IPS-20b (cell line): ENCODE results near the gene NRF1.
A peak's percentile ranks its signal among the peaks of the same experiment; 100 is the strongest.
"Not testable (repeated sequence)": the region's sequence is repeated elsewhere in the genome, so short reads cannot be mapped to it uniquely, and the experiment has no call there.

Experiments used
- H3K27ac ChIP-seq: one replicate; pipeline ENCODE4 v1.5.1; 2013; ENCODE audit warnings: low read length
- H3K27me3 ChIP-seq: 2 replicates; pipeline ENCODE4 v1.6.1; 2013; ENCODE audit warnings: mild to moderate bottlenecking, low read length, inconsistent platforms; ENCODE audit not compliant: insufficient read depth
- H3K36me3 ChIP-seq: 2 replicates; pipeline ENCODE4 v1.6.1; 2013; ENCODE audit warnings: low read depth, mild to moderate bottlenecking, inconsistent platforms, low read length, moderate library complexity; ENCODE audit not compliant: insufficient read depth
- H3K4me1 ChIP-seq: 2 replicates; pipeline ENCODE4 v1.6.1; 2013; ENCODE audit warnings: mild to moderate bottlenecking, control low read depth, inconsistent platforms, low read length, moderate library complexity; ENCODE audit not compliant: insufficient read depth
- H3K4me3 ChIP-seq: 2 replicates; pipeline ENCODE4 v1.5.1; 2013; ENCODE audit warnings: mild to moderate bottlenecking, low read length, inconsistent platforms
- H3K9ac ChIP-seq: 2 replicates; pipeline ENCODE4 v1.6.1; 2013; ENCODE audit warnings: low read depth, mild to moderate bottlenecking, inconsistent platforms, low read length, moderate library complexity
- H3K9me3 ChIP-seq: 2 replicates; pipeline ENCODE4 v1.6.1; 2013; ENCODE audit warnings: mild to moderate bottlenecking, low read depth, low read length, inconsistent platforms; ENCODE audit not compliant: insufficient read depth

The NRF1 gene

DNA sequence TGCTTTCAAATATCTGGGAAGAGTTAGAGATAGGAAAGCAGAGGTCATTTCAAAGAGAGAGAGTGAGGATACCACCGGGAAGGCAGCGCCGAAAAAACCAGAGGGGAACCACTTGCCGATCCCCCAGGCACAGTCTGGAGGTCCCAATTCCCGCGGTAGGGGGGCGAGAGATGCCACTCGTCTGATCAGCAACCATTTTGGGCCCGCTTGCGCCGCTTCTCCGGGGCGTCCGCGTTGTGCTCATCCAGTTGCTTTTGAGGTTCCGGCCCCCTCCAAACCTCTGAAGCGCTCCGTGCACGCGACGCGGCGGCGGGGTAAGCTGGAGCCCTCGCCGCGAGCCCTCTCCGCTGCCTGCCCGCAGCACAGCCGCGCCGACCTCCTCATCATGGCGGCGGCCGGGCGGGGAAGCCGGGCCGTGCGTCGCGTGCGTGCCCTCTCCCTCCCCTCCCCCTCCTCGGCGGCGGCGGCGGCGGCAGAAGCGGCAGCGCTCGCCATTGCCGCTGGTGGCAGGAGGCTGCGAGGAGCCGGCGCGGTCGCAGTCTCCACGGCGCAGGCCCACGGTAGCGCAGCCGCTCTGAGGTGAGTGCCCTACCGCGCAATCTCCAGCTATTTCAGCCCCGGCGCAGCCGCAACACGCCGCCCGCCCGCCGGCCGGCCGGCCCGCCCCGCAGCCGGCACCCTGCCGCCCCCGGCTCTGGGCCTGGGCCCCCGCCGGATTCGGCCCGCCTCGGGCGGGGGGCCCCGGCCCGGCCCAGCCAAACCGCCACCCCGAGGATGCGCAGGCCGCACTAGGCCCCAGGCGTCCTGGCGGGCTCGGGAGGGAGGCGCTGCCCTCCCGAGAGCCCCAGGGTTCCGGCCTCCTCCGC, at the start of gene NRF1:
NRF1 (plus strand) TSS at position 475 of the 866 bp plus-strand sequence. CDS start 45,632 bp downstream, outside the sequence.
- H3K27ac ChIP-seq, result peak within 1 kb of the TSS; percentile 91
- H3K4me3 ChIP-seq, result peak within 1 kb of the TSS; percentile 95
- H3K27me3 ChIP-seq, result no peaks in the 10 kb centered on the region
- peak within 1 kb of the TSS; percentile 90 for H3K9ac ChIP-seq
- H3K4me1 ChIP-seq, result peaks cover 12% of the 10 kb centered on the region; the same call in 1 of the 2 replicates
- no peaks in the 10 kb centered on the region for H3K9me3 ChIP-seq
- H3K36me3 ChIP-seq, result peaks cover 21% of the 10 kb centered on the region

DNA sequence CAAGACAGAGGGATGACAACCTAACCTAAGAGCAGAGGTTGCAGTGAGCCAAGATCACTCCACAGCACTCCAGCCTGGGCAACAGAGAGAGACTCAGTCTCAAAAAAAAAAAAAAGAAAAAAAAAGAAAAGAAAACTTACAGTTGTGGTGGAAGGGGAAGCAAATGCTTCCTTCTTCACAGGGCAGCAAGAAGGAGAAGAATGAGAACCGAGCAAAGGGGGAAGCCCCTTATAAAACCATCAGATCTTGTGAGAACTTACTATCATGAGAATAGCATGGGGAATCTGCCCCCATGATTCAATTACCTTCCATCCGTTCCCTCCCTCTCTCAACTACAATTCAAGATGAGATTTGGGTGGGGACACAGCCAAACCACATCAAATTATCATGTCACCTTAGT, 45.2 kb upstream of the NRF1 start:
- H3K9me3 ChIP-seq, H3K27me3 ChIP-seq, H3K4me3 ChIP-seq, H3K4me1 ChIP-seq, H3K27ac ChIP-seq, H3K36me3 ChIP-seq, H3K9ac ChIP-seq: not testable (repeated sequence)

- no peak overlapping the region for H3K4me3 ChIP-seq
- no peaks in the 10 kb centered on the region for H3K27me3 ChIP-seq
- no peak overlapping the region for H3K9ac ChIP-seq
- H3K36me3 ChIP-seq, result no peaks in the 10 kb centered on the region
- no peak overlapping the region for H3K27ac ChIP-seq
- H3K4me1 ChIP-seq, result no peaks in the 10 kb centered on the region
- H3K9me3 ChIP-seq, result no peaks in the 10 kb centered on the region
Measured at GRCh38 chr7:129567377-129567776, 44.1 kb upstream of the NRF1 start.

DNA sequence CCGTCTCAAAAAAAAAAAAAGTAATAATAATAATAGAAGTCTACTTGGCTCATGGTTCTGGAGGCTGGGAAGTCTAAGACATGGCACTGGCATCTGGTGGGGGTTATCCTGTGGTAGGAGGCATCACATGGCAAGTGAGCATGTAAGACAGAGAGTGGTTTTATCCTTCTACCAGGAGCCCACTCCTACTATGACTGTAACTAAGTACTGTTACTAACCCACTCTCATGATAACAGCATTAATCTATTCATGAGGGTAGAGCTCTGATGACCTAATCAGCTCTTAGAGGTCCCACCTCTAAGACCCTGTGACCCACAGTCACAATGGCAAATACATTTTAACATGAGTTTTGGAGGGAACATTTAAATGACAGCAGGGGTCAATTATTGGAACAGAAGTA, 43.3 kb upstream of the NRF1 start:
- Histone ChIP-seq H3K9ac (no peak overlapping the region), H3K4me1 (no peaks in the 10 kb centered on the region), H3K9me3 (no peaks in the 10 kb centered on the region), H3K4me3 (no peak overlapping the region), H3K27ac (no peak overlapping the region), H3K36me3 (no peaks in the 10 kb centered on the region), H3K27me3 (no peaks in the 10 kb centered on the region)

DNA sequence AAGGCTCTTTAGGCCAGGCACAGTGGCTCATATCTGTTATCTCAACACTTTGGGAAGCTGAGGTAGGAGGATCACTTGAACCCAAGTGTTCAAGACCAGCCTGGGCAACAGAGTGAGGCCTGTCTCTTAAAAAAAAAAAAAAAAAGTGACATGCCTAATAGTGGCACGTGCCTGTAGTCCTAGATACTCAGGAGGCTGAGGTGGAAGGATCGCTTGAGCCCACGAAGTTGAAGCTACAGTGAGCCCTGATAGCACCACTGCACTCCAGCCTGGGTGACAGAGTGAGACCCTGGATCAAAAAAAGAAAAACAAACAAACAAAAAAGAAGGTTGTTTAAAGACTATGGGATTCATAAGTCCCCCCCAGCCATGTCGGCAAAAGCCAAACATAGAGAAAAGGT, 42.2 kb upstream of the NRF1 start:
- Histone ChIP-seq H3K4me3 (no peak overlapping the region), H3K9ac (no peak overlapping the region), H3K36me3 (no peaks in the 10 kb centered on the region), H3K9me3 (no peaks in the 10 kb centered on the region), H3K27ac (no peak overlapping the region), H3K4me1 (no peaks in the 10 kb centered on the region), H3K27me3 (no peaks in the 10 kb centered on the region)

- no peak overlapping the region for H3K4me3 ChIP-seq
- H3K9ac ChIP-seq, result no peak overlapping the region
Measured at GRCh38 chr7:129569811-129570215, 41.7 kb upstream of the NRF1 start.

GRCh38 chr7:129571201-129571600, 40.3 kb upstream of the NRF1 start:
- Histone ChIP-seq H3K27ac (no peak overlapping the region), H3K9ac (no peak overlapping the region), H3K4me3 (no peak overlapping the region), H3K9me3 (no peaks in the 10 kb centered on the region), H3K36me3 (no peaks in the 10 kb centered on the region), H3K27me3 (no peaks in the 10 kb centered on the region), H3K4me1 (no peaks in the 10 kb centered on the region)

More at GRCh38 chr7:129569811-129570215, 41.7 kb upstream of the NRF1 start:
- no peaks in the 10 kb centered on the region for H3K9me3 ChIP-seq
- no peaks in the 10 kb centered on the region for H3K4me1 ChIP-seq
- H3K36me3 ChIP-seq, result no peaks in the 10 kb centered on the region
- H3K27me3 ChIP-seq, result no peaks in the 10 kb centered on the region
- H3K27ac ChIP-seq, result no peak overlapping the region

GRCh38 chr7:129572205-129572604, 39.3 kb upstream of the NRF1 start:
- Histone ChIP-seq H3K27ac (no peak overlapping the region), H3K4me1 (no peaks in the 10 kb centered on the region), H3K36me3 (no peaks in the 10 kb centered on the region), H3K9ac (no peak overlapping the region), H3K4me3 (no peak overlapping the region), H3K9me3 (no peaks in the 10 kb centered on the region), H3K27me3 (no peaks in the 10 kb centered on the region)

DNA sequence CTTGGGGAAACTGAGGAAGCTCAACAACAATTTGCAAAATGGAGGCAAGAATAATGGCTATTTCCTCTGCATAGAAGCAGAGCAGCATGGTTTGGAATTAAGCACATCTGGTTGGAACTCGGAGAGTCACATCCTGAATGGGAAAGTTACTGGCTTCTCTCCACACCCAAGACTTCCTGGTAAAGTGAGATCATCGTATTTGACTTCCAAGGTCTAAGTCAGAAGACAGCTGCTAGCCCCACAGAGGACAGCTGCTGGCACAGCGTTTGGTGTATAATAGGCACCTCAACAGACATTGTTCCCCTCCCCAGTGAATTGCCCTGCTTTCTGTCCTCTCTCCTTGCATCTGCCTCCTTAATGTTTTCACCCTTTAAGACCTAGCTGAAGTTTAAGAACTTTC, 37.0 kb upstream of the NRF1 start:
- H3K27ac ChIP-seq, result no peak overlapping the region
- no peaks in the 10 kb centered on the region for H3K4me1 ChIP-seq
- H3K36me3 ChIP-seq, result no peaks in the 10 kb centered on the region
- no peak overlapping the region for H3K4me3 ChIP-seq
- H3K27me3 ChIP-seq, result no peaks in the 10 kb centered on the region
- peaks cover 7% of the 10 kb centered on the region for H3K9me3 ChIP-seq
- H3K9ac ChIP-seq, result no peak overlapping the region

GRCh38 chr7:129575699-129576098, 35.8 kb upstream of the NRF1 start:
- Histone ChIP-seq H3K4me3 (no peak overlapping the region), H3K9me3 (peaks cover 7% of the 10 kb centered on the region), H3K27me3 (no peaks in the 10 kb centered on the region), H3K27ac (no peak overlapping the region), H3K4me1 (no peaks in the 10 kb centered on the region), H3K36me3 (no peaks in the 10 kb centered on the region), H3K9ac (no peak overlapping the region)

DNA sequence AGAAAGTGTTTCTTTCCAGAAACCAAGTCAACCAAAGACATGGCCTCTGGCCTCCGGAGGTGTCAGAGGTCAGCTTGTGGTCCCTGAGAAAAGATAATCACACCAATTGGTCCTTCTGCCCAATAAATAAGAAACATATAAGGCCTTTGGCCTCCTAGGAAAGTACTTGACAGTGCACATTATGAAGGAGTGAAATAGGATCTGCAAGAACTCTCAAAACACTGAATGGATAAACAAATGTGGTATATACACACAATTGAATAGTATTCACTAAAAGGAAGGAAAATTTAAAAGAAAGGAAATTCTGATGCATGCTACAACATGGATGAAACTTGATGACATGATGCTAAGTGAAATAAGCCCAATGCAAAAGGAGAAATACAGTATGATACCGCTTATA, 35.4 kb upstream of the NRF1 start:
- Histone ChIP-seq H3K4me1 (no peaks in the 10 kb centered on the region), H3K4me3 (no peak overlapping the region)

GRCh38 chr7:129578829-129579228, 32.7 kb upstream of the NRF1 start:
- no peaks in the 10 kb centered on the region for H3K27me3 ChIP-seq
- no peak overlapping the region for H3K4me3 ChIP-seq
- H3K9ac ChIP-seq, result no peak overlapping the region
- no peak overlapping the region for H3K27ac ChIP-seq
- H3K9me3 ChIP-seq, result peaks cover 7% of the 10 kb centered on the region
- no peaks in the 10 kb centered on the region for H3K4me1 ChIP-seq
- no peaks in the 10 kb centered on the region for H3K36me3 ChIP-seq

More for the DNA sequence above, 35.4 kb upstream of the NRF1 start:
- H3K9ac ChIP-seq, result no peak overlapping the region
- no peak overlapping the region for H3K27ac ChIP-seq
- peaks cover 7% of the 10 kb centered on the region for H3K9me3 ChIP-seq
- H3K27me3 ChIP-seq, result no peaks in the 10 kb centered on the region
- H3K36me3 ChIP-seq, result no peaks in the 10 kb centered on the region
